KMS-11 (cell line): ENCODE results near the gene KCNJ16.

ENCODE experiments used
- H2AFZ ChIP-seq: fragments of 200-600 bp; sonication (generic); 2 replicates; pipeline ENCODE4 v1.6.1; 2016; ENCODE audit warnings: antibody characterized with exemption, mixed run types, low read depth
- H3K27ac ChIP-seq: fragments of 200-600 bp; sonication (generic); 2 replicates; pipeline ENCODE4 v1.6.1; 2016; ENCODE audit warnings: mild to moderate bottlenecking, mixed run types
- H3K27me3 ChIP-seq: fragments of 200-600 bp; sonication (generic); 2 replicates; pipeline ENCODE4 v1.6.1; 2017; ENCODE audit warnings: mild to moderate bottlenecking, low read depth, mixed run types, moderate library complexity; ENCODE audit not compliant: insufficient read depth
- H3K36me3 ChIP-seq: fragments of 200-600 bp; sonication (generic); 2 replicates; pipeline ENCODE4 v1.6.1; 2017; ENCODE audit warnings: mild to moderate bottlenecking, mixed run types; ENCODE audit not compliant: insufficient read depth
- H3K4me1 ChIP-seq: fragments of 200-600 bp; sonication (generic); 2 replicates; pipeline ENCODE4 v1.6.1; 2016; ENCODE audit warnings: mild to moderate bottlenecking, low read depth, mixed run types; ENCODE audit not compliant: poor library complexity, severe bottlenecking
- H3K4me2 ChIP-seq: fragments of 200-600 bp; sonication (generic); 2 replicates; pipeline ENCODE4 v1.7.0; 2016; ENCODE audit warnings: mild to moderate bottlenecking, mixed run types
- H3K4me3 ChIP-seq: fragments of 200-600 bp; sonication (generic); IDR thresholded peaks from 2 replicates; pipeline ENCODE4 v1.6.1; 2017; ENCODE audit warnings: low read depth, low read length, mixed read lengths; ENCODE audit not compliant: insufficient read depth
- H3K79me2 ChIP-seq: fragments of 200-600 bp; sonication (generic); 2 replicates; pipeline ENCODE4 v1.6.1; 2016; ENCODE audit warnings: low read depth, mixed run types; ENCODE audit not compliant: insufficient read depth
- H3K9ac ChIP-seq: fragments of 200-600 bp; sonication (generic); 2 replicates; pipeline ENCODE4 v1.6.1; 2016; ENCODE audit warnings: mild to moderate bottlenecking, mixed run types
- H4K20me1 ChIP-seq: fragments of 200-600 bp; sonication (generic); 2 replicates; pipeline ENCODE4 v1.6.1; 2016; ENCODE audit warnings: mild to moderate bottlenecking, mixed run types; ENCODE audit not compliant: insufficient read depth
- TF ChIP-seq, protein P1 (sequence below): fragments of 200-600 bp; sonication (generic); conservative IDR thresholded peaks from 2 replicates; pipeline ENCODE4 v1.6.1; 2017; ENCODE audit warnings: low read depth, mild to moderate bottlenecking, antibody characterized with exemption, low read length, moderate library complexity, mixed read lengths

The KCNJ16 gene

DNA sequence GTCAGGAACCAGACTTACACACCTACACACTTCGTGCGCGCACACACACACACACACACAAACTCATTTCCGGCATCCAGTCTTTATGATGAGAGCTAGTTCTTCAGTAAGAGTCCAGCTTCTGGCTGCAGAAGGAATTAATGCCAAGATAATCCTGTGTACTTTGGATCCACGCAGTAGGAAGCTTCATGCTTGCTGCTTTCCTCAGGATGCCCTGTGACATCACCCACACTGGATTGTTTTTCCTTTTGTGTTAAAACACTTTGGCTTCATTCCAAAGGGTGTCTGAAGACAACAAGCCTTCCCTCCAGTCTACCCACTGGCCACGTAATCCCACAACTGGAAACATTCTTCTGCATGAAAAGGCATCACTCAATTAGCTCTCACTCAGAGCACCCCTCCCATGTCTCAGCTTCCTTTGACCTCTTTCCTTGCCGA is 35.4 kb downstream of the KCNJ16 start:
- Histone ChIP-seq H3K27ac (no peak overlapping the region), H3K4me2 (no peak overlapping the region), H3K4me3 (no peak overlapping the region), H4K20me1 (no peaks in the 10 kb centered on the region), H3K27me3 (no peaks in the 10 kb centered on the region), H3K4me1 (no peaks in the 10 kb centered on the region), H3K36me3 (no peaks in the 10 kb centered on the region), H3K9ac (no peak overlapping the region), H2AFZ (no peak overlapping the region), H3K79me2 (no peaks in the 10 kb centered on the region)
- TF ChIP-seq, protein P1, sequence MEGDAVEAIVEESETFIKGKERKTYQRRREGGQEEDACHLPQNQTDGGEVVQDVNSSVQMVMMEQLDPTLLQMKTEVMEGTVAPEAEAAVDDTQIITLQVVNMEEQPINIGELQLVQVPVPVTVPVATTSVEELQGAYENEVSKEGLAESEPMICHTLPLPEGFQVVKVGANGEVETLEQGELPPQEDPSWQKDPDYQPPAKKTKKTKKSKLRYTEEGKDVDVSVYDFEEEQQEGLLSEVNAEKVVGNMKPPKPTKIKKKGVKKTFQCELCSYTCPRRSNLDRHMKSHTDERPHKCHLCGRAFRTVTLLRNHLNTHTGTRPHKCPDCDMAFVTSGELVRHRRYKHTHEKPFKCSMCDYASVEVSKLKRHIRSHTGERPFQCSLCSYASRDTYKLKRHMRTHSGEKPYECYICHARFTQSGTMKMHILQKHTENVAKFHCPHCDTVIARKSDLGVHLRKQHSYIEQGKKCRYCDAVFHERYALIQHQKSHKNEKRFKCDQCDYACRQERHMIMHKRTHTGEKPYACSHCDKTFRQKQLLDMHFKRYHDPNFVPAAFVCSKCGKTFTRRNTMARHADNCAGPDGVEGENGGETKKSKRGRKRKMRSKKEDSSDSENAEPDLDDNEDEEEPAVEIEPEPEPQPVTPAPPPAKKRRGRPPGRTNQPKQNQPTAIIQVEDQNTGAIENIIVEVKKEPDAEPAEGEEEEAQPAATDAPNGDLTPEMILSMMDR: no peak

DNA sequence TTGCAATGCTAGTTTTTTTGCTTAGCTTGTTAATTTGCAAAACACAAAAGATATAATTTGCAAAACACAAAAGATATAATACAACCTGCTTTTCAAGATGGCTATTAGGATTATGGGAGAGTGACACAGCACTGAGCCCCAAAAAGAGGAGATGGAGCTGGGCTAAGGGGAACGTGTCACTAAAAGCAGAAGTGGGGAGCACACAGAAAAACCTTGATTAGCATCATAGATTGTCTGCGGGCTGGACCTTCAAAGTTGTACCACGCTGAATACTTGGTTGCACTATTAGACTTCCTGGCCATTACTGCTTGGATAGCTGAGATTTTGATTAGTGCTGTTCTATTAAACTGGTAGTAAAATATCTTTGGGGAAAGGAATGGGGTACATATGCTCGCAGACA is 36.2 kb downstream of the KCNJ16 start:
- Histone ChIP-seq H2AFZ (no peak overlapping the region), H3K9ac (no peak overlapping the region), H3K4me1 (no peaks in the 10 kb centered on the region), H3K27ac (no peak overlapping the region), H3K4me3 (no peak overlapping the region), H3K4me2 (no peak overlapping the region), H4K20me1 (no peaks in the 10 kb centered on the region), H3K36me3 (no peaks in the 10 kb centered on the region), H3K27me3 (no peaks in the 10 kb centered on the region), H3K79me2 (no peaks in the 10 kb centered on the region)
- TF ChIP-seq, protein P1: no peak

DNA sequence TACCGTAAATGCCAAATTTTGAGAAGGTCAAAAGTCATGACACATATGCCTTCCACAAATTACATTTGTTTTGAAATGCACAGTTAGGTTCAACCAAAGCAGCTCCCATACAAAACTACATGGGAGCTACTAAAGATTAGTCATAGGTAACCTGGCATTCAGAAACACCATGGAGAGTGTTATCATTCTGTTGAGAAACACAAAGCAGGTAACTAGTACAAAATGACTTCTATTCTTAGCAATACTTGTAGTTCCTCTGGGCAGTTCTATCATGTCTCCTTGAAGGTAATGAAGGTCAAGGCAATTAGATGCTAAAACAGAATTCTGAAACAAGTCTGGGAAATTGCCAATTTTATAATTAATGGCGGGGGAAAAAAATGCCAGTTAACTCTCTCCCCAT is 39.4 kb downstream of the KCNJ16 start:
- TF ChIP-seq, protein P1: no peak
- H3K36me3 ChIP-seq: no peaks in the 10 kb centered on the region
- no peak overlapping the region for H3K27ac ChIP-seq
- no peak overlapping the region for H3K4me3 ChIP-seq
- H3K79me2 ChIP-seq: no peaks in the 10 kb centered on the region
- no peaks in the 10 kb centered on the region for H4K20me1 ChIP-seq
- H3K4me2 ChIP-seq: no peak overlapping the region
- H3K4me1 ChIP-seq: no peaks in the 10 kb centered on the region
- no peak overlapping the region for H2AFZ ChIP-seq
- H3K9ac ChIP-seq: no peak overlapping the region
- H3K27me3 ChIP-seq: no peaks in the 10 kb centered on the region

DNA sequence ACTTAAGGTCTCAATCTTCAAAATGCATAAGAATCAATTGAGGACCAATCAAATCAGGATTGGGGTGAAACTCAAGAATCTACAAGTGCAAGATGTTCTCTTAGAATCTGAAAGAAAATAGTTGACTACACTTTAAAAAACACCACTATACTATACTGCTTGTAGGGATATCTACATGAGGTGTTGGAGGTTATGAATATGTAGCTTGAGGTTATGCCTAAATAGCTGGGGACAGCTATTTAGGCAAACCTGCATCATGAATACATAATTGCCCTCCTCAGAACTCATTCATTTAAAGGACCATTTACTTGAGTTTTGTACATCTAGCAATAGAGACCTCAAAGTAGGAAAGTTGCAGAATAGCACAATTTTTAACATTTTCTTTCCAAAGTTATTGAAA is 40.1 kb downstream of the KCNJ16 start:
- Histone ChIP-seq H3K36me3 (no peaks in the 10 kb centered on the region), H4K20me1 (no peaks in the 10 kb centered on the region), H3K79me2 (no peaks in the 10 kb centered on the region), H3K4me2 (no peak overlapping the region), H3K27me3 (no peaks in the 10 kb centered on the region), H3K4me3 (no peak overlapping the region), H3K9ac (no peak overlapping the region), H3K27ac (no peak overlapping the region), H3K4me1 (no peaks in the 10 kb centered on the region), H2AFZ (no peak overlapping the region)
- TF ChIP-seq, protein P1: no peak

DNA sequence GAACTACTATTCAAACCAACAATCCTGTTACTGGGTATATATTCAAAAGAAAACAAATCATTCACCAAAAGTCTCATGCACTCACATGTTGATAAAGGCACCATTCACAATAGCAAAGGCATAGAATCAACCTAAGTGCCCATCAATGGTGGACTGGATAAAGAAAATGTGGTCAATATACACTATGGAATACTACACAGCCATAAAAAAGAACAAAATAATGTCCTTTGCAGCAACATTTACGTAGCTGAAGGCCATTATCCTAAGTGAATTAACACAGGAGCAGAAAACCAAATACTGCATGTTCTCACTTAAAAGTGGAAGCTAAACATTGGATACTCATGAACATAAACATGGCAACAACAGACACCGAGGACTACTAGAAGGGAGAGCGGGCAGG is 41.9 kb downstream of the KCNJ16 start:
- Histone ChIP-seq H3K27me3 (no peaks in the 10 kb centered on the region), H2AFZ (no peak overlapping the region), H3K4me3 (no peak overlapping the region), H3K36me3 (no peaks in the 10 kb centered on the region), H3K79me2 (no peaks in the 10 kb centered on the region), H4K20me1 (no peaks in the 10 kb centered on the region), H3K4me2 (no peak overlapping the region), H3K27ac (no peak overlapping the region), H3K4me1 (no peaks in the 10 kb centered on the region), H3K9ac (no peak overlapping the region)
- TF ChIP-seq, protein P1: no peak
